OCI-LY7 (cell line): ENCODE data around the gene ACR.

Source experiments
- CTCF ChIP-seq: fragments of 200-600 bp; sonication (generic); conservative IDR thresholded peaks from 2 replicates; pipeline ENCODE4 v1.5.1; 2014; ENCODE audit warnings: mild to moderate bottlenecking, antibody characterized with exemption, low read length, moderate library complexity, mixed read lengths
- EZH2phosphoT487 ChIP-seq: fragments of 200-600 bp; sonication (generic); IDR thresholded peaks from 2 replicates; pipeline ENCODE4 v1.6.1; 2018; ENCODE audit warnings: low read depth, borderline replicate concordance, mild to moderate bottlenecking, mixed run types, antibody characterized with exemption, low read length, moderate library complexity, mixed read lengths

- TF ChIP-seq CTCF (no peak), EZH2phosphoT487 (no peak)
Measured at GRCh38 chr22:50724616-50725015, 13.4 kb upstream of the ACR start.
